HEK293 (cell line): Measurements from ENCODE around the gene CADM1.

Experiments
- CTCF ChIA-PET: fragments of 350-600 bp; formaldehyde crosslinking; extraction: SDS; loops from one replicate; lab custom pipeline; 2021; ENCODE audit warnings: antibody characterized with exemption; lab: Yijun Ruan, JAX
- POLR2A ChIA-PET: fragments of 300-600 bp; formaldehyde crosslinking; extraction: SDS; loops from one replicate; lab custom pipeline; 2020; ENCODE audit warnings: antibody characterized with exemption, inconsistent platforms; lab: Yijun Ruan, JAX
- H3K27ac ChIP-seq: fragments of 200-500 bp; sonication (Bioruptor generic); 2 replicates; pipeline ENCODE4 v1.5.1; 2014; ENCODE audit warnings: low read depth, low read length, control low read depth, inconsistent platforms; ENCODE audit errors: extremely low read depth
- H3K36me3 ChIP-seq, 2 experiments: fragments of 200-500 bp in 1 of 2; sonication (Bioruptor generic) in 1 of 2; 1 replicate in 1 of 2; 2 replicates in 1 of 2; pipeline ENCODE4 v1.5.1; 2014 to 2017; ENCODE audit warnings: inconsistent platforms in 2 of 2, low read length in 2 of 2; ENCODE audit not compliant: control insufficient read depth in 2 of 2, insufficient read depth in 1 of 2
- H3K4me1 ChIP-seq: fragments of 200-500 bp; sonication (Bioruptor generic); 2 replicates; pipeline ENCODE4 v1.5.1; 2014; ENCODE audit warnings: mild to moderate bottlenecking, low read length, inconsistent platforms; ENCODE audit not compliant: control insufficient read depth, insufficient read depth
- H3K4me3 ChIP-seq: 2 replicates; pipeline ENCODE4 v1.5.1; 2011; ENCODE audit warnings: low read depth, mild to moderate bottlenecking, control low read depth, low read length, moderate library complexity
- H3K9me3 ChIP-seq: fragments of 200-500 bp; sonication (Bioruptor generic); 2 replicates; pipeline ENCODE4 v1.5.1; 2014; ENCODE audit warnings: low read depth, low read length, inconsistent platforms; ENCODE audit not compliant: control insufficient read depth, insufficient read depth
- ATF2 ChIP-seq: fragments of 450-650 bp; formaldehyde crosslinking; IDR thresholded peaks from 2 replicates; pipeline ENCODE4 v1.5.1; 2016; ENCODE audit warnings: missing biosample characterization, missing genetic modification characterization, low read depth
- HOXA7 ChIP-seq: sonication (generic); formaldehyde crosslinking; IDR thresholded peaks from 2 replicates; pipeline ENCODE4 v1.8.1; 2022; ENCODE audit warnings: missing genetic modification reagents, borderline replicate concordance
- KLF9 ChIP-seq: fragments of 450-650 bp; formaldehyde crosslinking; IDR thresholded peaks from 2 replicates; pipeline ENCODE4 v1.5.1; 2016; ENCODE audit warnings: missing biosample characterization, missing genetic modification characterization, low read depth
- OSR2 ChIP-seq: fragments of 450-650 bp; formaldehyde crosslinking; IDR thresholded peaks from 2 replicates; pipeline ENCODE4 v1.5.1; 2016; ENCODE audit warnings: missing biosample characterization, missing genetic modification characterization
- PRDM2 ChIP-seq: fragments of 450-650 bp; formaldehyde crosslinking; IDR thresholded peaks from 2 replicates; pipeline ENCODE4 v1.5.1; 2016; ENCODE audit warnings: missing biosample characterization, missing genetic modification characterization, borderline replicate concordance
- ZBTB44 ChIP-seq: fragments of 450-650 bp; IDR thresholded peaks from 2 replicates; pipeline ENCODE4 v1.5.1; 2018; ENCODE audit warnings: missing biosample characterization, mild to moderate bottlenecking, missing genetic modification characterization
- ZNF10 ChIP-seq: fragments of 450-650 bp; formaldehyde crosslinking; IDR thresholded peaks from 2 replicates; pipeline ENCODE4 v1.5.1; 2017; ENCODE audit warnings: missing biosample characterization, missing genetic modification characterization
- ZNF174 ChIP-seq: fragments of 450-650 bp; formaldehyde crosslinking; IDR thresholded peaks from 2 replicates; pipeline ENCODE4 v1.5.0; 2017; ENCODE audit warnings: missing biosample characterization, mild to moderate bottlenecking, missing genetic modification characterization
- ZNF335 ChIP-seq: fragments of 450-650 bp; formaldehyde crosslinking; conservative IDR thresholded peaks from 2 replicates; pipeline ENCODE4 v1.5.1; 2016; ENCODE audit warnings: missing biosample characterization, missing genetic modification characterization
- ZNF558 ChIP-seq: fragments of 450-650 bp; formaldehyde crosslinking; IDR thresholded peaks from 2 replicates; pipeline ENCODE4 v1.5.1; 2016; ENCODE audit warnings: missing biosample characterization, missing genetic modification characterization
- ZNF623 ChIP-seq: fragments of 450-650 bp; formaldehyde crosslinking; IDR thresholded peaks from 2 replicates; pipeline ENCODE4 v1.5.1; 2016; ENCODE audit warnings: missing biosample characterization, missing genetic modification characterization
- ZNF707 ChIP-seq: fragments of 450-650 bp; formaldehyde crosslinking; IDR thresholded peaks from 2 replicates; pipeline ENCODE4 v1.5.1; 2016; ENCODE audit warnings: missing biosample characterization, missing genetic modification characterization
- ZNF768 ChIP-seq: fragments of 450-650 bp; formaldehyde crosslinking; IDR thresholded peaks from 2 replicates; pipeline ENCODE4 v1.5.1; 2018; ENCODE audit warnings: missing biosample characterization, mild to moderate bottlenecking, missing genetic modification characterization
- ZXDB ChIP-seq: fragments of 450-650 bp; formaldehyde crosslinking; IDR thresholded peaks from 2 replicates; pipeline ENCODE4 v1.5.1; 2016; ENCODE audit warnings: missing biosample characterization, missing genetic modification characterization
- TF ChIP-seq, protein P1 (sequence below): fragments of 450-650 bp; formaldehyde crosslinking; IDR thresholded peaks from 2 replicates; pipeline ENCODE4 v1.5.1; 2016; ENCODE audit warnings: missing biosample characterization, missing genetic modification characterization
- TF ChIP-seq, protein P2 (sequence below): fragments of 450-650 bp; formaldehyde crosslinking; IDR thresholded peaks from 2 replicates; pipeline ENCODE4 v1.5.1; 2017; ENCODE audit warnings: missing biosample characterization, missing genetic modification characterization

Gene CADM1

DNA sequence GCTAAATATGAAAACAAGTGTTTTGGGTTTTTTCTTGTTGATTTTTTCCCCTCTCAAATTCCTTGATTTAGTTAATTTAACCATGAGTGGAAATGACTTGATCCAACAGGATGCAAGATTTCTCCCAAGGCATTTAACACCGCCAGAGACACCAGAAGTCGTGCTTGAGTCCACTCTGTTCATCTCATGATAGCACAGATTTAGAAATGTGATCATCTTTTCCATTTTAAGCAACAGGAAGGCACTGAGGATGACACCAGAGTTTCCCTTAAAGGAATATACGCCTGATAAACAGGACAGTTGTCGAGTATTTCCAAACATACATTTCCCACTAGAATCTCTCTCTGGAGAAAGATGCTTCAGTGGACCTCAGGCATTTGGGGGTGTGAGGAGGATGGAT, 318.7 kb downstream of the CADM1 start (continued):
- no peak for TF ChIP-seq PRDM2 (tag by site-specific recombination)

DNA sequence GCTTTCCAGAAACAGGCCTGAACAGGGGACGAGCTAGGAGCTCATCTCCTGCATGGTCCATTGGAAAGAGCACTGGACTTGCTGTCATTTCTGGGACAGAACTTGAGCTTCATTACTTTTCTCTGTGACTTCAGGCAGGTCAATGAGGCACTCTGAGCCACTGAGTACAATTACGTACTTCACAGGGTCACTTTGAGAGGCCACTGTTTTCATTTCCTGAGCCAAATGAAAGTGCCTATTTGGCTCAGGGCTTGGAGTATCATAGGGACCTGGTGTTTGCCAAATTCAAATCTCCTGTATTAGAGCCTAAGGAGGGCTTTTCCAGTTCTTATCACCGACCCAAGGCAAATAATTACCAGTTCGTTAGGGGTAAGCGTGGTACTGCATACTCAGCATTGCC, 319.3 kb downstream of the CADM1 start:
- Histone ChIP-seq H3K4me3 (no peak overlapping the region), H3K9me3 (no peaks in the 10 kb centered on the region), H3K36me3 (no peaks in the 10 kb centered on the region), H3K4me1 (no peaks in the 10 kb centered on the region), H3K27ac (no peak overlapping the region)
- TF ChIP-seq HOXA7 (CRISPR knock-in tag) = no peak
- no peak for TF ChIP-seq ZBTB44 (tag by site-specific recombination)
- TF ChIP-seq ZXDB = no peak
- TF ChIP-seq ZNF335 (tag by site-specific recombination) = no peak
- no peak for TF ChIP-seq KLF9 (tag by site-specific recombination)
- TF ChIP-seq ZNF174 = no peak
- no peak for TF ChIP-seq ZNF10 (tag by site-specific recombination)
- TF ChIP-seq, protein P1, sequence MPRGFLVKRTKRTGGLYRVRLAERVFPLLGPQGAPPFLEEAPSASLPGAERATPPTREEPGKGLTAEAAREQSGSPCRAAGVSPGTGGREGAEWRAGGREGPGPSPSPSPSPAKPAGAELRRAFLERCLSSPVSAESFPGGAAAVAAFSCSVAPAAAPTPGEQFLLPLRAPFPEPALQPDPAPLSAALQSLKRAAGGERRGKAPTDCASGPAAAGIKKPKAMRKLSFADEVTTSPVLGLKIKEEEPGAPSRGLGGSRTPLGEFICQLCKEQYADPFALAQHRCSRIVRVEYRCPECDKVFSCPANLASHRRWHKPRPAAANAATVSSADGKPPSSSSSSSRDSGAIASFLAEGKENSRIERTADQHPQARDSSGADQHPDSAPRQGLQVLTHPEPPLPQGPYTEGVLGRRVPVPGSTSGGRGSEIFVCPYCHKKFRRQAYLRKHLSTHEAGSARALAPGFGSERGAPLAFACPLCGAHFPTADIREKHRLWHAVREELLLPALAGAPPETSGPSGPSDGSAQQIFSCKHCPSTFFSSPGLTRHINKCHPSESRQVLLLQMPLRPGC = no peak
- TF ChIP-seq ZNF768 (tag by site-specific recombination) = no peak
- TF ChIP-seq ZNF707 (tag by site-specific recombination) = no peak
- no peak for TF ChIP-seq ZNF558 (tag by site-specific recombination)
- POLR2A ChIA-PET = no interaction called here
- CTCF ChIA-PET = interaction anchor here (0.6 kb wide), 1 partner anchor 19 kb away, joined by 3 read pairs; no protein-coding TSS in a partner anchor

GRCh38 chr11:115183830-115184229, 320.4 kb downstream of the CADM1 start:
- H3K4me1 ChIP-seq = no peaks in the 10 kb centered on the region
- TF ChIP-seq ZNF623 (no peak), ATF2 (tag by site-specific recombination) (peak; percentile 43; the same call in 1 of the 2 replicates), OSR2 (tag by site-specific recombination) (no peak)
- TF ChIP-seq, protein P2, sequence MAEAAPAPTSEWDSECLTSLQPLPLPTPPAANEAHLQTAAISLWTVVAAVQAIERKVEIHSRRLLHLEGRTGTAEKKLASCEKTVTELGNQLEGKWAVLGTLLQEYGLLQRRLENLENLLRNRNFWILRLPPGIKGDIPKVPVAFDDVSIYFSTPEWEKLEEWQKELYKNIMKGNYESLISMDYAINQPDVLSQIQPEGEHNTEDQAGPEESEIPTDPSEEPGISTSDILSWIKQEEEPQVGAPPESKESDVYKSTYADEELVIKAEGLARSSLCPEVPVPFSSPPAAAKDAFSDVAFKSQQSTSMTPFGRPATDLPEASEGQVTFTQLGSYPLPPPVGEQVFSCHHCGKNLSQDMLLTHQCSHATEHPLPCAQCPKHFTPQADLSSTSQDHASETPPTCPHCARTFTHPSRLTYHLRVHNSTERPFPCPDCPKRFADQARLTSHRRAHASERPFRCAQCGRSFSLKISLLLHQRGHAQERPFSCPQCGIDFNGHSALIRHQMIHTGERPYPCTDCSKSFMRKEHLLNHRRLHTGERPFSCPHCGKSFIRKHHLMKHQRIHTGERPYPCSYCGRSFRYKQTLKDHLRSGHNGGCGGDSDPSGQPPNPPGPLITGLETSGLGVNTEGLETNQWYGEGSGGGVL (tag by site-specific recombination) = no peak
- TF ChIP-seq, all 188 proteins: peak for 1
- no peaks in the 10 kb centered on the region for H3K9me3 ChIP-seq
- no peak overlapping the region for H3K4me3 ChIP-seq
- POLR2A ChIA-PET = no interaction called here
- no peak overlapping the region for H3K27ac ChIP-seq
- no peaks in the 10 kb centered on the region for H3K36me3 ChIP-seq
- CTCF ChIA-PET = interaction anchor here (0.6 to 0.8 kb wide), 4 partner anchors 13 to 242 kb away, joined by 3 read pairs; no protein-coding TSS in a partner anchor
